Measurements from ENCODE around the gene TDG. TPM values are rescaled to one million over a fixed set of nuclear protein-coding genes. Genes with fewer than 3 reads are reported as not detected.

Gene TDG
- polyA plus RNA-seq, 3 donors, result 12.6 to 22.4 (median 20.1) TPM

DNA sequence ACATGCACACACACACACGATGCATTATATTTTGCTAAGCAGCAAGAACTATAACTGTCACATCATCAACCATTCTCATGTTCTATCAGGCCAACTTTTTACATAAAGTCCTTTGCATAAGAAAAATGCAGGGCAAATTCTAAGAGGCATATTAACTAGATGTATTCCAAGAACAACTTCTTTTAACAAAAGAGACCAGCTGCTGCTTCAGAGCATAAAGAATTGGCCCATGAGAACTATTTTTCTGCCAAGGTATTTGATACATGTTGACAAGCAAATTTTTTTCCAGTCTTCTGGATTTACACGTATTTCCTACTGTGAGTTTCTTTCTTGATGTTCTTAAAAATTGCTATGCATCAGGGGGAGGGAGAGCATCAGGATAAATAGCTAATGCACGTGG lies 57.1 kb downstream of the TDG start:
- no peak overlapping the region for H2AFZ ChIP-seq (ENCODE audit: insufficient read depth, low read depth, low read length, poor library complexity, severe bottlenecking)
- no peaks in the 10 kb centered on the region for H3K4me1 ChIP-seq (ENCODE audit: control insufficient read depth in 1 of 2, insufficient read depth in 2 of 2, low read length in 2 of 2)
- no peak overlapping the region for H3K4me2 ChIP-seq (replicated peaks; ENCODE audit: extremely low read depth, low read length, poor library complexity, severe bottlenecking)
- Mint-ChIP-seq H3K27me3 (ENCODE audit: low read depth in 3 of 3) (peaks cover 4 to 7% (median 7%) of the 10 kb centered on the region in 3 donors), H3K27ac (no peak overlapping the region), H3K4me1 (no peaks in the 10 kb centered on the region), H3K4me3 (no peak overlapping the region), H3K36me3 (no peaks in the 10 kb centered on the region), H3K9me3 (peaks cover 2 to 12% (median 9%) of the 10 kb centered on the region in 7 donors)
- DNase-seq, result no peak
- WGBS (ENCODE audit: insufficient coverage), result no CpG with 5 or more reads among the region's 3 CpGs
- TF ChIP-seq CTCF (IDR thresholded peaks at IDR 0.05), result no peak
- no peak overlapping the region for H3K4me3 ChIP-seq (replicated peaks in 1 of 3; ENCODE audit: low read depth in 2 of 3, low read length in 3 of 3)
- H3K36me3 ChIP-seq (replicated peaks in 1 of 2; ENCODE audit: control insufficient read depth in 1 of 2, insufficient read depth in 2 of 2, low read length in 2 of 2), result no peaks in the 10 kb centered on the region
- H3K79me2 ChIP-seq (ENCODE audit: insufficient read depth, low read length), result no peaks in the 10 kb centered on the region
- intact Hi-C loops (cut with micrococcal nuclease), result no loop called here
- H3K27me3 ChIP-seq (ENCODE audit: control insufficient read depth in 2 of 2, insufficient read depth in 2 of 2, low read length in 2 of 2), result no peaks in the 10 kb centered on the region
- H3K9me3 ChIP-seq (replicated peaks in 1 of 2; ENCODE audit: control insufficient read depth in 1 of 2, insufficient read depth in 1 of 2, low read length in 2 of 2), result peaks cover 0 to 8% of the 10 kb centered on the region in 2 donors
- no peak overlapping the region for H3K27ac ChIP-seq (ENCODE audit: low read depth in 1 of 2, low read length in 2 of 2)
- no peaks in the 10 kb centered on the region for H4K20me1 ChIP-seq (ENCODE audit: insufficient read depth, low read length)
- no peak overlapping the region for H3K9ac ChIP-seq (ENCODE audit: insufficient read depth, low read length, poor library complexity, severe bottlenecking)

- H3K27ac ChIP-seq (ENCODE audit: low read depth in 1 of 2, low read length in 2 of 2), result no peak overlapping the region
- H4K20me1 ChIP-seq (ENCODE audit: insufficient read depth, low read length), result no peaks in the 10 kb centered on the region
- peaks cover 4 to 7% (median 7%) of the 10 kb centered on the region in 3 donors for H3K27me3 Mint-ChIP-seq (ENCODE audit: low read depth in 3 of 3)
- no peak overlapping the region for H3K4me3 Mint-ChIP-seq
- WGBS (ENCODE audit: insufficient coverage), result no CpG with 5 or more reads among the region's 2 CpGs
- TF ChIP-seq CTCF (IDR thresholded peaks at IDR 0.05), result no peak
- DNase-seq, result no peak
- no peak overlapping the region for H3K27ac Mint-ChIP-seq
- no peak overlapping the region for H3K4me3 ChIP-seq (replicated peaks in 1 of 3; ENCODE audit: low read depth in 2 of 3, low read length in 3 of 3)
- H2AFZ ChIP-seq (ENCODE audit: insufficient read depth, low read depth, low read length, poor library complexity, severe bottlenecking), result no peak overlapping the region
- no peaks in the 10 kb centered on the region for H3K4me1 Mint-ChIP-seq
- no peaks in the 10 kb centered on the region for H3K27me3 ChIP-seq (ENCODE audit: control insufficient read depth in 2 of 2, insufficient read depth in 2 of 2, low read length in 2 of 2)
- H3K9ac ChIP-seq (ENCODE audit: insufficient read depth, low read length, poor library complexity, severe bottlenecking), result no peak overlapping the region
- no peaks in the 10 kb centered on the region for H3K4me1 ChIP-seq (ENCODE audit: control insufficient read depth in 1 of 2, insufficient read depth in 2 of 2, low read length in 2 of 2)
- H3K9me3 Mint-ChIP-seq, result peaks cover 2 to 12% (median 9%) of the 10 kb centered on the region in 7 donors
- H3K79me2 ChIP-seq (ENCODE audit: insufficient read depth, low read length), result no peaks in the 10 kb centered on the region
- intact Hi-C loops (cut with micrococcal nuclease), result no loop called here
- no peaks in the 10 kb centered on the region for H3K36me3 ChIP-seq (replicated peaks in 1 of 2; ENCODE audit: control insufficient read depth in 1 of 2, insufficient read depth in 2 of 2, low read length in 2 of 2)
- no peaks in the 10 kb centered on the region for H3K36me3 Mint-ChIP-seq
- peaks cover 0 to 8% of the 10 kb centered on the region in 2 donors for H3K9me3 ChIP-seq (replicated peaks in 1 of 2; ENCODE audit: control insufficient read depth in 1 of 2, insufficient read depth in 1 of 2, low read length in 2 of 2)
- no peak overlapping the region for H3K4me2 ChIP-seq (replicated peaks; ENCODE audit: extremely low read depth, low read length, poor library complexity, severe bottlenecking)
Measured at GRCh38 chr12:104023710-104024109, 58.0 kb downstream of the TDG start.
